Measurements from ENCODE around the gene COG5. TPM values are rescaled to one million over a fixed set of nuclear protein-coding genes. Genes with fewer than 3 reads are reported as not detected.

COG5 gene
- total and polyA plus RNA-seq, 9 of the 15 experiments (the other 6 are each of a cell fraction or from before 2014, with no cell fraction given), result 15.3 to 75.1 (median 56.4) TPM

GRCh38 chr7:107563775-107564552 is at the start of gene COG5, which contains the start of gene DUS4L (continued):
- TF ChIP-seq RERE (CRISPR knock-in tag; IDR thresholded peaks at IDR 0.05; ENCODE audit: borderline replicate concordance) (peak; percentile 63; the same call in 1 of the 2 replicates), ZNF197 (CRISPR knock-in tag; IDR thresholded peaks at IDR 0.05; ENCODE audit: low read depth) (peak; percentile 20; the same call in 1 of the 2 replicates), ZFPM2 (CRISPR knock-in tag; IDR thresholded peaks at IDR 0.05) (no peak), MYBL2 (IDR thresholded peaks at IDR 0.05; ENCODE audit: low read depth) (no peak), MYBL2 (CRISPR knock-in tag; IDR thresholded peaks at IDR 0.05; ENCODE audit: borderline replicate concordance) (no peak), ATF3 (IDR thresholded peaks at IDR 0.05) (peak; percentile 81), ATF3 (CRISPR knock-in tag; conservative IDR thresholded peaks at IDR 0.05) (peak; percentile 92), HDAC2 (IDR thresholded peaks at IDR 0.05) (0 out of 2 replicates have a peak, but pooled peaks have one; percentile 34), FOXJ2 (tag; IDR thresholded peaks at IDR 0.05) (no peak), ZNF3 (CRISPR knock-in tag; IDR thresholded peaks at IDR 0.05) (0 out of 2 replicates have a peak, but pooled peaks have one; percentile 14), PKNOX1 (IDR thresholded peaks at IDR 0.05) (peak; percentile 94), ZBTB17 (CRISPR knock-in tag; IDR thresholded peaks at IDR 0.05) (0 out of 2 replicates have a peak, but pooled peaks have one; percentile 23), ZNF263 (CRISPR knock-in tag; IDR thresholded peaks at IDR 0.05; ENCODE audit: borderline replicate concordance) (0 out of 2 replicates have a peak, but pooled peaks have one; percentile 10), ZNF609 (CRISPR knock-in tag; IDR thresholded peaks at IDR 0.05; ENCODE audit: borderline replicate concordance) (no peak), RFX7 (CRISPR knock-in tag; IDR thresholded peaks at IDR 0.05) (no peak)
